NOMO-1 treated with DMSO at 0.1 percent for 48 hours (cell line): ENCODE measurements around the gene LILRB4.
A peak's percentile ranks its signal among the peaks of the same experiment; 100 is the strongest.
"Not testable (repeated sequence)": the region's sequence is repeated elsewhere in the genome, so short reads cannot be mapped to it uniquely, and the experiment has no call there.

ENCODE experiments used
- DNase-seq: peaks from one replicate; lab custom pipeline; 2025; ENCODE audit not compliant: unreplicated experiment; lab: John Stamatoyannopoulos, UW

LILRB4 gene

GRCh38 chr19:54648129-54648528 is 14.7 kb upstream of the LILRB4 start:
- peak; percentile 7 for DNase-seq

- no peak for DNase-seq
Observed at GRCh38 chr19:54650108-54650655, 12.6 kb upstream of the LILRB4 start.

- DNase-seq, result peak; percentile 73
Observed at GRCh38 chr19:54653181-54653809, 9.5 kb upstream of the LILRB4 start.

DNA sequence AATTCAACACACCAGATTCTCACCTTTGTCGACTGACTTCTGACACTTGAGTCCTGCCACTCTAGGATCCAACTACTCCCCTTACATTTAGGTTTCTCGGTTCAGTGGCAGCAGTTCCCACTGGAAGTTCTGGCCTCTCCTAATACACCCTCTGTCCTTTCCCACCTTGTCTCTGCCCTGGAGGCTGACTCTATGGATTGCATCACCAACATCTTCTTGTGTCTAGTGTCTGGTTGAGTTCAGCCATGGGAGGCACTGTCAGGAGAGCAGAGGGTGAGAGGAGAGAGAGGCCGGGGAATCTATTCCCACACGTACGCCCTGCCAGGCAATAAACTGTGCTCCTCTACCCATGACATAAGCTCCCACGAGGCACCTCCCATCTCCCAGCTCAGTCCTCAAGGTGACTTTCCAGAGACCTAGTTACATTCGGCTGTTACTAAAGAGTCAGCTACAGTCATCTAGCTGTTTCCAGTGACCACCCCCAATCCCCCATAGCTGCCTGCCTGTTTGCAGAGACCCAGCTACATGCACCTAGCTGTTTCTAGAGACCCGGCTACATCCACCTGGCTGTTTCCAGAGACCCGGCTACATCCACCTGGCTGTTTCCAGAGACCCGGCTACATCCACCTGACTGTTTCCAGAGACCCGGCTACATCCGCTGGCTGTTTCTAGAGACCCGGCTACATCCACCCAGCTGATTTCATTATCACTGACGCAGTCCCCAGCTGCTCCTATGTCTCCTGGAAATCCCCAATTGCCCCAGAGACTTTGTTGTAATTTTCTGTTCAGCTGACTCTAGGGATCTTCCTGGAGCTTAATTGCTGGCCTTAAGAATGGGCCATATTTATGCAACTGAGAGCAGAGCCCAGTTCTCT is 8.1 kb upstream of the LILRB4 start:
- DNase-seq, result no peak

DNA sequence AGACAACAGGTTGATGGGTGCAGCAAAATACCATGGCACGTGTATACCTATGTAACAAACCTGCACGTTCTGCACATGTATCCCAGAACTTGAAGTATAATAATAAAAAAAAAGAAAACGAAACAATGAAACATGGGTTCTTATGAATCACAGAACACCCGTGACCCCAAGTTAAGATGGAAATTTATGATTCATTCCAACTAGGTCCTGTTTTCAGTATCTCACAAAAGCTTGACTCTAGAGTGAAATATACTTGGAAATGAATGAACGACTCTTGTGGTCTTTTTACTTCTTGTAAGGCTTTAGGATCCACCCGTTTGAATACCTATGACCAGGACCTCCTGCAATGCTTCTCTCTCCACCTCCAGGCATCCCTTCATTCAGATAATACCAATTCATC is 3.5 kb upstream of the LILRB4 start:
- DNase-seq, result no peak

GRCh38 chr19:54660306-54660705 is 2.5 kb upstream of the LILRB4 start:
- DNase-seq, result no peak

DNA sequence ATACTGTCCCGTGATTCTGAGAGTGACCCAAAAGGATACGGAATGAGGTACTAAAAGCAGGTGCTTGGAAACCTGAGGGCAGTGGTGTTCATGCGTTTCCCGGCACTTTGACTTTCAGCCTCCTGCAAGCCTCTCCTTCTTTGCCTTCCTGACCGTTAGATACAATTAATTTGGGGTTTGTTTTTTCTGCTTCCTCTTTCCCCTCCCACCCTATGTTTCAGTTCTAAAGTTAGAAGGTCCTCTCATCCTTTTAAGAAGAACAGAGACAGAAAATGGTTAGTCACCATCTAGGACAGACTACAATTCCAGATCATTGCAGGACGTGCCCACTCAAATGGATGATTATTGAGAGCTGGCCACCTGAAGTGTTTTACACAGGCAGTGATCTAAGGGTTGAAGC is 1.8 kb upstream of the LILRB4 start:
- DNase-seq, result peak; percentile 75

GRCh38 chr19:54661846-54662481 is 821 bp upstream of the LILRB4 start:
- DNase-seq, result no peak

- DNase-seq, result no peak
Observed at GRCh38 chr19:54665530-54665929, 2.7 kb downstream of the LILRB4 start.

DNA sequence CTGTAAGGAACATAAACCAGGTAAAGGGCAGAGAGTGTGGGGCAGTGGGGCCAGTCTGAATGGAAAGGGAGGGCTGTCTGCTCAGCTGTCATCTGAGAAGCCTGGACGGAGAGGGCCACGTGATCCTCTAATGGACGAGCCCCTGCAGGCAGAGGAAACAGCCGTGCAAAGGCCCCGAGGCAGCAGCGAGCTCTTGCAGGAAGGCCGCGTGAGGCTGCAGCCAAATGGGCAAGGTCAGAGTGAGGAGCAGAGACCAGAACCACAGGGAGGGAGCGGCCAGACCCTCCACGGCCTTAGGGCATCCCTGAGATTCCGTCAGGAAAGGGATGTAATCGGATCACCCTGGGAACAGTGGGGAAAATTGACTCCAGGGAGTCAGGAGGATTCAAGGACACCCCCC is 4.4 kb downstream of the LILRB4 start:
- DNase-seq, result no peak

DNA sequence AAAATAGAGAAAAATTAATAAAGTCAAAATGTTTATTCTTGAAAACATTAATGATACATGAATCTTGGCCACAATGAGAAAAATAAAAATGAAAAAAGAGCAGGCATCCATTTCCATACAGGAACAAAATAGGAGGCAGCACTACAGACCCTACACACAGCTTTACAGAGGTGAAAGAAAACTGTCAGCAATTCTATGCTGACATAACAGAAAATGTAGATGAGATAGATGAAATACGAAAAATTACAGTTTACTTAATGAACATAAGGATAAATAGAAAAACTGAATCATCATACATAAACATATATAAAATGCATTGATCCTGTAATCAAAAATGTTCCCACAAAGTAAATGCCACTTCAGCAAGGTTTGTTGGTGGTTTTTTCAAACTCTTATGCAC is 5.6 kb downstream of the LILRB4 start:
- DNase-seq, result no peak

DNA sequence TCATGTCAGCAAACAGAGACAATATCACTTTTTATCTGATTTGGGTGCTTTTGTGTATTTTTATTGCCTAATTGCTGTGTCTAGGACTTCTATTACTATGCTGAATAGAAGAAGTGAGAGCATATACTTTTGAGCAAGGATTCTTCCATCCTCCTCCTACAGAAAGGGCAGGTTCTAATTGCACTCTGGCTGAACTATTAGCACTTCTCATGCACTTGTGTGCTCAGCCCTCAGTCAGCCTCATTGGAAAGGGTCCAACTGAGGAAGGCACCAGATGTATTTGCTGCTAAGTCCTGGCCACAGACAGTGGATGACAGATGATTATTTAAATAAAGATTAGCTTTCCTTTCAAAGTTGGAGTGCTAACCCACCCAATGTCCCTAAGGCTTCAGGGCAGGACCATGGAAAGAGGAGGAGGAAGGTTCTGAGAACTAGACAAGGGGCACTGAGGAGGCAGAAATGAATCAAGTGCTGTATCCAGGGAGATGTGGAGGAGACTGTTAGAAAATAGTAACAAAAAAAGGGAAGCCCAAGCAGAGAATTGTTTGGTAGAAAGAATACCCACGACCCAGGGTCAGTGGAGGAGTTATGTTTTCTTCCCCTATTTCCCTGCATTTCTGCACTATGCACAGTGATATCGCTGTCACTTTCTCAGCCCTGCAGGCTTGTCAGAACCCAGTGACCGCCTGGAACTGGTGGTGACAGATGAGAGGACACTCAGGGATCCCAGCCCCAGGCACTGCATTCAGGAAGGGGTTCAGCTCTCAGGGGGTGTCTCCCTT is 8.0 kb downstream of the LILRB4 start:
- peak; percentile 40 for DNase-seq

DNA sequence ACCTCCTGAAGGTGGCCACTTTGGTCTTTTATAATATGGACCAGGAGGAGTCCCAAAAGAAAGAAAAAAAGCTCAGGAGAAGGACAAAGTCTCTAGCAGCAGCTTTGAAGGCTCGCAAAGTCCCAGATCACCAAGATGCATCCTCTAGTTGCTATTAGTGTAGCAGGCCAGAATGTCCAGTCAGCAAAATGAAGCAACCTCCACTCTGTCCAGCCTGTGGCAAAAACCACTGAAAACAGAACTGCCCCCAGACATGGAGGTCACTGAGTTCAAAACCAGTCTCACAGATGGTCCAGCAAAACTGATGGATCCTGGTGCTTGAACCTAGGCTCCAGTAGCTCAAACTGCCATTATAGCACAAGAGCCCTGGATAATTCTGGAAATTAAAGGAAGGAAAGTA is 10.4 kb downstream of the LILRB4 start:
- DNase-seq, result no peak

- DNase-seq, result peak; percentile 59
Observed at GRCh38 chr19:54674021-54674617, 11.3 kb downstream of the LILRB4 start.

- peak; percentile 29 for DNase-seq
Observed at GRCh38 chr19:54676210-54676834, 13.5 kb downstream of the LILRB4 start.

GRCh38 chr19:54677217-54677616 is 14.4 kb downstream of the LILRB4 start:
- DNase-seq, result no peak

DNA sequence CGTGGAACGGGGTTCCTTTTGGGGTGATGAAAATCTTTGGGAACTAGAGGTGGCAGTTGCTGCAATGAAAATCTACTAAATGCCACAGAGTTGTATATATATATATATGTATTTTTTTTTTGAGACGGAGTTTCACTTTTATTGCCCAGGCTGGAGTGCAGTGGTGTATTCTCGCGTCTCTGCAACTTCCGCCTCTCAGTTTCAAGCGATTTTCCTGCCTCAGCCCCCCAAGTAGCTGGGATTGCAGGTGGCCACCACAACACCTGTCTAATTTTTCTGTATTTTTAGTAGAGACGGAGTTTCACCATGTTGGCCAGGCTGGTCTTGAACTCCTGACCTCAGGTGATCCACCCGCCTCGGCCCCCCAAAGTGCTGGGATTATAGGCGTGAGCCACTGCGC is 18.8 kb downstream of the LILRB4 start:
- not testable (repeated sequence) for DNase-seq

DNA sequence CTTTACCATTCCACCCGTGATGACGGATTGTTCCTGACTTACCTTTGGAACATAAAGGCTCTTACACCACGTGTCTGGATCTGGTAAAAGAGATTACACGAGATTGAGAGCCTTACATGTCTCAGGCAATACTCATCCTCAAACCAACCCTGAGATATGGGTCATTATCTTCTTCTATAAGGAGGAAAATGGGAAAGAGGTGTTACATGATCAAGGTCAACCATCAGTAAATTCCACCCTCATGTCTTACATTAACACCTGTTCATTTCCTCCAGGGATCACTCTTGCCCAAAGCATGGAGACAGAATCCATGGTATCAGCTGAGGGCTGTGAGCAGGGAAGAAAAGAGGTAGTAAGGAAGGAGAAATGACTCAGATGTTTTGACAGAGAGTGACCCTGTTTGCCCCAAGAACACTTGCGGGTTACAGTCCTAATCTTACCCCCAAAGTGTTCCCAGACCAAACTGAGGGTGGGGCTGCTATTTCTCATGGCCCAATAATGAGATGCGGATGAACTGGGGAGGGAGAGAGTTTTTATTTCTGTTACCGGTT is 19.6 kb downstream of the LILRB4 start:
- peak; percentile 32 for DNase-seq

GRCh38 chr19:54684527-54684926 is 21.7 kb downstream of the LILRB4 start:
- peak; percentile 66 for DNase-seq
